Naive thymus-derived CD8-positive, alpha-beta T cell (primary cell): ENCODE measurements around the gene NMUR1. TPM values are rescaled to one million over a fixed set of nuclear protein-coding genes. Genes with fewer than 3 reads are reported as not detected.
A peak's percentile ranks its signal among the peaks of the same experiment; 100 is the strongest.
"Not testable (repeated sequence)": the region's sequence is repeated elsewhere in the genome, so short reads cannot be mapped to it uniquely, and the experiment has no call there.

ENCODE experiments used
- ATAC-seq, 2 donors: fragments of 150-1000 bp; cut with Tn5 transposase in 1 of 2; sonication (Bioruptor Pico), chemical (Tn5 transposase) in 1 of 2; 1 replicate in 1 of 2; 2 replicates in 1 of 2; pipeline ENCODE4 v1.10.0; 2021; ENCODE audit warnings: mild to moderate bottlenecking in 2 of 2, moderate library complexity in 2 of 2
- POLR2A ChIA-PET: fragments of 350-600 bp; sonication (Branson Sonifier 250); formaldehyde crosslinking; loops from one replicate; lab custom pipeline; 2021; ENCODE audit warnings: antibody characterized with exemption; lab: Charles Lee
- DNase-seq, 10 donors: peaks; one replicate each; pipeline versions ENCODE4 v3.0.0 to v3.0.0-alpha.2; 2020 to 2022
- H3K27ac Mint-ChIP-seq, 10 donors: one replicate each; pipeline ENCODE4 v1.8.0; 2020 to 2022; ENCODE audit warnings: mild to moderate bottlenecking in 10 of 10, mixed read lengths in 10 of 10, moderate library complexity in 4 of 10, inconsistent platforms in 1 of 10
- H3K27me3 Mint-ChIP-seq, 5 donors: one replicate each; pipeline ENCODE4 v1.8.0; 2021 to 2022; ENCODE audit warnings: mixed read lengths in 5 of 5
- H3K36me3 Mint-ChIP-seq, 3 donors: one replicate each; pipeline ENCODE4 v1.8.0; 2020 to 2022; ENCODE audit warnings: mixed read lengths in 3 of 3, mild to moderate bottlenecking in 2 of 3, inconsistent platforms in 1 of 3
- H3K4me1 Mint-ChIP-seq, 4 donors: one replicate each; pipeline ENCODE4 v1.8.0; 2021 to 2022; ENCODE audit warnings: mixed read lengths in 4 of 4
- H3K4me3 Mint-ChIP-seq, 10 donors: one replicate each; pipeline ENCODE4 v1.8.0; 2020 to 2022; ENCODE audit warnings: mild to moderate bottlenecking in 10 of 10, mixed read lengths in 10 of 10, moderate library complexity in 6 of 10, inconsistent platforms in 1 of 10
- H3K9me3 Mint-ChIP-seq, 9 donors: one replicate each; pipeline ENCODE4 v1.8.0; 2020 to 2022; ENCODE audit warnings: mixed read lengths in 9 of 9, mild to moderate bottlenecking in 3 of 9, inconsistent platforms in 1 of 9, moderate library complexity in 1 of 9
- polyA plus RNA-seq, 3 donors: library from polyadenylated mRNA; unstranded; fragments of 300-500 nt; fragmentation: Illumina TruSeq; gene quantifications; one replicate each; pipeline ENCODE4 v1.2.3, GENCODE V29; 2021
- total RNA-seq, 8 experiments: library from RNA in 2 of 8; stranded (reverse) in 2 of 8; gene quantifications; one replicate each; pipeline ENCODE4 v1.2.3 and lab custom pipeline; 2021 to 2026

NMUR1 gene
- total and polyA plus RNA-seq, 5 experiments from 2014 or later, result 0.07 to 3.7 (median 0.14) TPM; not detected in 1

GRCh38 chr2:231568098-231568784, 38.0 kb upstream of the NMUR1 start:
- ATAC-seq, result no peak
- H3K9me3 Mint-ChIP-seq, result no peaks in the 10 kb centered on the region
- peak overlapping the region in 1 of 10 donors; percentile 47 for H3K27ac Mint-ChIP-seq
- H3K4me1 Mint-ChIP-seq, result peaks cover 0 to 5% (median 2%) of the 10 kb centered on the region in 4 donors
- DNase-seq, result no peak
- no peak overlapping the region for H3K4me3 Mint-ChIP-seq
- POLR2A ChIA-PET, result no interaction called here
- peaks cover 0 to 4% (median 0%) of the 10 kb centered on the region in 3 donors for H3K36me3 Mint-ChIP-seq
- peaks cover 0 to 3% (median 0%) of the 10 kb centered on the region in 5 donors for H3K27me3 Mint-ChIP-seq

GRCh38 chr2:231567159-231567558, 36.9 kb upstream of the NMUR1 start:
- H3K36me3 Mint-ChIP-seq, result peaks cover 0 to 4% (median 0%) of the 10 kb centered on the region in 3 donors
- peaks cover 0 to 5% (median 2%) of the 10 kb centered on the region in 4 donors for H3K4me1 Mint-ChIP-seq
- POLR2A ChIA-PET, result no interaction called here
- peaks cover 0 to 3% (median 0%) of the 10 kb centered on the region in 5 donors for H3K27me3 Mint-ChIP-seq
- no peaks in the 10 kb centered on the region for H3K9me3 Mint-ChIP-seq
- H3K4me3 Mint-ChIP-seq, result no peak overlapping the region
- DNase-seq (no peak), ATAC-seq (no peak)
- no peak overlapping the region for H3K27ac Mint-ChIP-seq

- no peak overlapping the region for H3K27ac Mint-ChIP-seq
- POLR2A ChIA-PET, result interaction anchor here (0.8 kb wide), 1 partner anchor 52 kb away, joined by 3 read pairs; no protein-coding TSS in a partner anchor
- H3K36me3 Mint-ChIP-seq, result peaks cover 0 to 4% (median 0%) of the 10 kb centered on the region in 3 donors
Observed at GRCh38 chr2:231565887-231566594, 35.8 kb upstream of the NMUR1 start.

GRCh38 chr2:231563378-231563961, 33.2 kb upstream of the NMUR1 start:
- ATAC-seq, result peak in 1 of 2 donors; percentile 36
- H3K27me3 Mint-ChIP-seq, result no peaks in the 10 kb centered on the region
- no peak overlapping the region for H3K4me3 Mint-ChIP-seq
- DNase-seq, result no peak
- peaks cover 0 to under 1% (median 0%) of the 10 kb centered on the region in 4 donors for H3K4me1 Mint-ChIP-seq
- POLR2A ChIA-PET, result no interaction called here
- peaks cover 0 to 4% (median 0%) of the 10 kb centered on the region in 3 donors for H3K36me3 Mint-ChIP-seq
- peak overlapping the region in 1 of 10 donors; percentile 49 for H3K27ac Mint-ChIP-seq
- H3K9me3 Mint-ChIP-seq, result no peaks in the 10 kb centered on the region

More at GRCh38 chr2:231565887-231566594, 35.8 kb upstream of the NMUR1 start:
- Mint-ChIP-seq H3K9me3 (no peaks in the 10 kb centered on the region), H3K4me1 (peaks cover 0 to 5% (median 2%) of the 10 kb centered on the region in 4 donors), H3K4me3 (no peak overlapping the region), H3K27me3 (peaks cover 0 to 3% (median 0%) of the 10 kb centered on the region in 5 donors)
- DNase-seq (no peak), ATAC-seq (no peak)

GRCh38 chr2:231557571-231558217, 27.4 kb upstream of the NMUR1 start:
- ATAC-seq, result peak; percentile 96 to 97
- peak in 9 of 10 donors; percentile 28 to 83 (median 65) for DNase-seq
- H3K9me3 Mint-ChIP-seq, result peaks cover 4 to 12% (median 10%) of the 10 kb centered on the region in 9 donors
- no peaks in the 10 kb centered on the region for H3K27me3 Mint-ChIP-seq
- peak overlapping the region in 1 of 10 donors; percentile 64 for H3K4me3 Mint-ChIP-seq
- peaks cover 9 to 37% (median 16%) of the 10 kb centered on the region in 4 donors for H3K4me1 Mint-ChIP-seq
- POLR2A ChIA-PET, result interaction anchor here (1.5 kb wide), 1 partner anchor 43 kb away, joined by 4 read pairs; no protein-coding TSS in a partner anchor
- H3K36me3 Mint-ChIP-seq, result peaks cover 0 to 11% (median 4%) of the 10 kb centered on the region in 3 donors
- peak overlapping the region in 2 of 10 donors; percentile 29 to 86 for H3K27ac Mint-ChIP-seq

- Mint-ChIP-seq H3K9me3 (peaks cover 4 to 16% (median 12%) of the 10 kb centered on the region in 9 donors), H3K36me3 (peaks cover 0 to 13% (median 4%) of the 10 kb centered on the region in 3 donors), H3K4me3 (peak overlapping the region in 1 of 10 donors; percentile 64), H3K27ac (peak overlapping the region in 1 of 10 donors; percentile 86), H3K27me3 (no peaks in the 10 kb centered on the region), H3K4me1 (peaks cover 9 to 37% (median 16%) of the 10 kb centered on the region in 4 donors)
- DNase-seq (no peak), ATAC-seq (no peak)
- POLR2A ChIA-PET, result interaction anchor here (1.7 kb wide), 1 partner anchor 74 kb away, joined by 4 read pairs; no protein-coding TSS in a partner anchor
Observed at GRCh38 chr2:231556981-231557380, 26.7 kb upstream of the NMUR1 start.

- not testable (repeated sequence) for H3K4me3 Mint-ChIP-seq, H3K27me3 Mint-ChIP-seq, ATAC-seq, DNase-seq
- POLR2A ChIA-PET, result interaction anchor here (0.6 to 1.7 kb wide), 2 partner anchors 74 to 93 kb away, joined by 3 to 4 read pairs; no protein-coding TSS in a partner anchor
- H3K9me3 Mint-ChIP-seq, result peaks cover 4 to 17% (median 12%) of the 10 kb centered on the region in 9 donors
- peaks cover 0 to 13% (median 4%) of the 10 kb centered on the region in 3 donors for H3K36me3 Mint-ChIP-seq
- H3K4me1 Mint-ChIP-seq, result peaks cover 9 to 37% (median 16%) of the 10 kb centered on the region in 4 donors
- H3K27ac Mint-ChIP-seq, result peak overlapping the region in 1 of 10 donors; percentile 86
Observed at GRCh38 chr2:231556496-231556895, 26.3 kb upstream of the NMUR1 start.

- H3K27me3 Mint-ChIP-seq, result no peaks in the 10 kb centered on the region
- peak overlapping the region in 8 of 10 donors; percentile 30 to 94 (median 69) for H3K27ac Mint-ChIP-seq
- peaks cover 11 to 39% (median 17%) of the 10 kb centered on the region in 4 donors for H3K4me1 Mint-ChIP-seq
- peak overlapping the region in 7 of 10 donors; percentile 7 to 87 (median 43) for H3K4me3 Mint-ChIP-seq
- POLR2A ChIA-PET, result no interaction called here
- H3K9me3 Mint-ChIP-seq, result peaks cover 4 to 22% (median 12%) of the 10 kb centered on the region in 9 donors
- H3K36me3 Mint-ChIP-seq, result peaks cover 0 to 13% (median 4%) of the 10 kb centered on the region in 3 donors
- ATAC-seq (no peak), DNase-seq (no peak)
Observed at GRCh38 chr2:231554748-231555545, 24.7 kb upstream of the NMUR1 start.

- peaks cover 0 to 13% (median 4%) of the 10 kb centered on the region in 3 donors for H3K36me3 Mint-ChIP-seq
- DNase-seq (peak in 1 of 10 donors; percentile 33), ATAC-seq (no peak)
- peak overlapping the region in 7 of 10 donors; percentile 17 to 94 (median 57) for H3K27ac Mint-ChIP-seq
- H3K9me3 Mint-ChIP-seq, result peaks cover 4 to 22% (median 12%) of the 10 kb centered on the region in 9 donors
- H3K4me1 Mint-ChIP-seq, result peaks cover 14 to 44% (median 21%) of the 10 kb centered on the region in 4 donors
- peak overlapping the region in 5 of 10 donors; percentile 36 to 87 (median 44) for H3K4me3 Mint-ChIP-seq
- POLR2A ChIA-PET, result no interaction called here
- no peaks in the 10 kb centered on the region for H3K27me3 Mint-ChIP-seq
Observed at GRCh38 chr2:231554327-231554726, 24.1 kb upstream of the NMUR1 start.

- POLR2A ChIA-PET, result interaction anchor here (1.1 to 1.2 kb wide), 2 partner anchors 13 to 89 kb away, joined by 3 to 5 read pairs; partner anchors contain the start of gene NCL
- Mint-ChIP-seq H3K36me3 (peaks cover 0 to 13% (median 4%) of the 10 kb centered on the region in 3 donors), H3K4me3 (peak overlapping the region in 1 of 10 donors; percentile 22), H3K27ac (peak overlapping the region in 1 of 10 donors; percentile 73), H3K9me3 (peaks cover 4 to 22% (median 12%) of the 10 kb centered on the region in 9 donors), H3K4me1 (peaks cover 16 to 54% (median 28%) of the 10 kb centered on the region in 4 donors), H3K27me3 (peaks cover 0 to 2% (median 0%) of the 10 kb centered on the region in 5 donors)
- DNase-seq, result no peak
- no peak for ATAC-seq
Observed at GRCh38 chr2:231552752-231553151, 22.5 kb upstream of the NMUR1 start.
